ENCODE results near the gene GPC6. TPM values are rescaled to one million over a fixed set of nuclear protein-coding genes. Genes with fewer than 3 reads are reported as not detected.

Gene GPC6
- polyA plus RNA-seq, 1 donor: 26.7 TPM

- no CpG with 5 or more reads among the region's 2 CpGs for WGBS (ENCODE audit: insufficient coverage, low lambda C conversion rate)
Measured at GRCh38 chr13:93899981-93900380, 673.4 kb downstream of the GPC6 start.

GRCh38 chr13:93900731-93901130, 674.1 kb downstream of the GPC6 start:
- H3K4me3 ChIP-seq (ENCODE audit: low read length): no peak overlapping the region
- no peak overlapping the region for H3K27ac ChIP-seq (ENCODE audit: low read length)
- no peaks in the 10 kb centered on the region for H3K9me3 ChIP-seq (ENCODE audit: control insufficient read depth, low read depth, low read length)
- H3K4me1 ChIP-seq (ENCODE audit: control insufficient read depth, insufficient read depth, low read length): no peaks in the 10 kb centered on the region
- 87% methylated on average over 2 of the region's 3 CpGs for WGBS (ENCODE audit: insufficient coverage, low lambda C conversion rate)
- H3K36me3 ChIP-seq (ENCODE audit: control insufficient read depth, insufficient read depth, low read length): no peaks in the 10 kb centered on the region
- DNase-seq: no peak
- no peaks in the 10 kb centered on the region for H3K27me3 ChIP-seq (ENCODE audit: control insufficient read depth, insufficient read depth, low read length)

More at GRCh38 chr13:93899981-93900380, 673.4 kb downstream of the GPC6 start:
- no peak for DNase-seq
- Histone ChIP-seq H3K36me3 (ENCODE audit: control insufficient read depth, insufficient read depth, low read length) (no peaks in the 10 kb centered on the region), H3K27ac (ENCODE audit: low read length) (no peak overlapping the region), H3K4me3 (ENCODE audit: low read length) (no peak overlapping the region), H3K27me3 (ENCODE audit: control insufficient read depth, insufficient read depth, low read length) (no peaks in the 10 kb centered on the region), H3K4me1 (ENCODE audit: control insufficient read depth, insufficient read depth, low read length) (no peaks in the 10 kb centered on the region), H3K9me3 (ENCODE audit: control insufficient read depth, low read depth, low read length) (no peaks in the 10 kb centered on the region)

- Histone ChIP-seq H3K4me1 (ENCODE audit: control insufficient read depth, insufficient read depth, low read length) (no peaks in the 10 kb centered on the region), H3K27ac (ENCODE audit: low read length) (no peak overlapping the region), H3K9me3 (ENCODE audit: control insufficient read depth, low read depth, low read length) (no peaks in the 10 kb centered on the region), H3K36me3 (ENCODE audit: control insufficient read depth, insufficient read depth, low read length) (no peaks in the 10 kb centered on the region), H3K27me3 (ENCODE audit: control insufficient read depth, insufficient read depth, low read length) (no peaks in the 10 kb centered on the region), H3K4me3 (ENCODE audit: low read length) (no peak overlapping the region)
- peak in 1 of 2 donors; percentile 17 for DNase-seq
- WGBS (ENCODE audit: insufficient coverage, low lambda C conversion rate): 80% methylated on average over 1 of the region's 3 CpGs
Measured at GRCh38 chr13:93903909-93904308, 677.3 kb downstream of the GPC6 start.

GRCh38 chr13:93915269-93915809, 688.7 kb downstream of the GPC6 start:
- Histone ChIP-seq H3K36me3 (ENCODE audit: control insufficient read depth, insufficient read depth, low read length) (no peaks in the 10 kb centered on the region), H3K27me3 (ENCODE audit: control insufficient read depth, insufficient read depth, low read length) (no peaks in the 10 kb centered on the region), H3K27ac (ENCODE audit: low read length) (no peak overlapping the region), H3K4me3 (ENCODE audit: low read length) (no peak overlapping the region), H3K9me3 (ENCODE audit: control insufficient read depth, low read depth, low read length) (no peaks in the 10 kb centered on the region), H3K4me1 (ENCODE audit: control insufficient read depth, insufficient read depth, low read length) (no peaks in the 10 kb centered on the region)
- no peak for DNase-seq
- WGBS (ENCODE audit: insufficient coverage, low lambda C conversion rate): no CpG with 5 or more reads among the region's 1 CpG

GRCh38 chr13:93922063-93922855, 695.7 kb downstream of the GPC6 start:
- no peak for DNase-seq
- Histone ChIP-seq H3K4me3 (ENCODE audit: low read length) (no peak overlapping the region), H3K27ac (ENCODE audit: low read length) (no peak overlapping the region), H3K4me1 (ENCODE audit: control insufficient read depth, insufficient read depth, low read length) (no peaks in the 10 kb centered on the region), H3K27me3 (ENCODE audit: control insufficient read depth, insufficient read depth, low read length) (no peaks in the 10 kb centered on the region), H3K9me3 (ENCODE audit: control insufficient read depth, low read depth, low read length) (no peaks in the 10 kb centered on the region), H3K36me3 (ENCODE audit: control insufficient read depth, insufficient read depth, low read length) (no peaks in the 10 kb centered on the region)
- WGBS (ENCODE audit: insufficient coverage, low lambda C conversion rate): 91% methylated on average over 3 of the region's 5 CpGs

GRCh38 chr13:93925990-93926389, 699.4 kb downstream of the GPC6 start:
- DNase-seq: no peak
- H3K9me3 ChIP-seq (ENCODE audit: control insufficient read depth, low read depth, low read length): no peaks in the 10 kb centered on the region
- H3K4me1 ChIP-seq (ENCODE audit: control insufficient read depth, insufficient read depth, low read length): no peaks in the 10 kb centered on the region
- no CpG with 5 or more reads among the region's 1 CpG for WGBS (ENCODE audit: insufficient coverage, low lambda C conversion rate)
- H3K4me3 ChIP-seq (ENCODE audit: low read length): no peak overlapping the region
- H3K27ac ChIP-seq (ENCODE audit: low read length): no peak overlapping the region
- H3K36me3 ChIP-seq (ENCODE audit: control insufficient read depth, insufficient read depth, low read length): no peaks in the 10 kb centered on the region
- H3K27me3 ChIP-seq (ENCODE audit: control insufficient read depth, insufficient read depth, low read length): no peaks in the 10 kb centered on the region

GRCh38 chr13:93926425-93926824, 699.8 kb downstream of the GPC6 start:
- WGBS (ENCODE audit: insufficient coverage, low lambda C conversion rate): no CpG with 5 or more reads among the region's 1 CpG
- Histone ChIP-seq H3K4me3 (ENCODE audit: low read length) (no peak overlapping the region), H3K9me3 (ENCODE audit: control insufficient read depth, low read depth, low read length) (no peaks in the 10 kb centered on the region), H3K27me3 (ENCODE audit: control insufficient read depth, insufficient read depth, low read length) (no peaks in the 10 kb centered on the region), H3K36me3 (ENCODE audit: control insufficient read depth, insufficient read depth, low read length) (no peaks in the 10 kb centered on the region), H3K4me1 (ENCODE audit: control insufficient read depth, insufficient read depth, low read length) (no peaks in the 10 kb centered on the region), H3K27ac (ENCODE audit: low read length) (no peak overlapping the region)
- DNase-seq: no peak

GRCh38 chr13:93927431-93927830, 700.8 kb downstream of the GPC6 start:
- no peak overlapping the region for H3K27ac ChIP-seq (ENCODE audit: low read length)
- no peak overlapping the region for H3K4me3 ChIP-seq (ENCODE audit: low read length)
- no peak for DNase-seq
- no peaks in the 10 kb centered on the region for H3K36me3 ChIP-seq (ENCODE audit: control insufficient read depth, insufficient read depth, low read length)
- no peaks in the 10 kb centered on the region for H3K27me3 ChIP-seq (ENCODE audit: control insufficient read depth, insufficient read depth, low read length)
- no peaks in the 10 kb centered on the region for H3K9me3 ChIP-seq (ENCODE audit: control insufficient read depth, low read depth, low read length)
- H3K4me1 ChIP-seq (ENCODE audit: control insufficient read depth, insufficient read depth, low read length): no peaks in the 10 kb centered on the region
- WGBS (ENCODE audit: insufficient coverage, low lambda C conversion rate): no CpG with 5 or more reads among the region's 1 CpG

GRCh38 chr13:93932901-93933300, 706.3 kb downstream of the GPC6 start:
- Histone ChIP-seq H3K9me3 (ENCODE audit: control insufficient read depth, low read depth, low read length) (no peaks in the 10 kb centered on the region), H3K4me1 (ENCODE audit: control insufficient read depth, insufficient read depth, low read length) (no peaks in the 10 kb centered on the region), H3K27ac (ENCODE audit: low read length) (no peak overlapping the region), H3K36me3 (ENCODE audit: control insufficient read depth, insufficient read depth, low read length) (no peaks in the 10 kb centered on the region), H3K27me3 (ENCODE audit: control insufficient read depth, insufficient read depth, low read length) (no peaks in the 10 kb centered on the region), H3K4me3 (ENCODE audit: low read length) (no peak overlapping the region)
- no peak for DNase-seq
- no CpG with 5 or more reads among the region's 3 CpGs for WGBS (ENCODE audit: insufficient coverage, low lambda C conversion rate)

- Histone ChIP-seq H3K27ac (ENCODE audit: low read length) (no peak overlapping the region), H3K4me3 (ENCODE audit: low read length) (no peak overlapping the region), H3K36me3 (ENCODE audit: control insufficient read depth, insufficient read depth, low read length) (no peaks in the 10 kb centered on the region), H3K27me3 (ENCODE audit: control insufficient read depth, insufficient read depth, low read length) (no peaks in the 10 kb centered on the region), H3K9me3 (ENCODE audit: control insufficient read depth, low read depth, low read length) (no peaks in the 10 kb centered on the region), H3K4me1 (ENCODE audit: control insufficient read depth, insufficient read depth, low read length) (no peaks in the 10 kb centered on the region)
- 90% methylated on average over 2 of the region's 4 CpGs for WGBS (ENCODE audit: insufficient coverage, low lambda C conversion rate)
- DNase-seq: no peak
Measured at GRCh38 chr13:93936901-93937300, 710.3 kb downstream of the GPC6 start.

- no CpG with 5 or more reads among the region's 2 CpGs for WGBS (ENCODE audit: insufficient coverage, low lambda C conversion rate)
- Histone ChIP-seq H3K27ac (ENCODE audit: low read length) (no peak overlapping the region), H3K27me3 (ENCODE audit: control insufficient read depth, insufficient read depth, low read length) (no peaks in the 10 kb centered on the region), H3K9me3 (ENCODE audit: control insufficient read depth, low read depth, low read length) (no peaks in the 10 kb centered on the region), H3K4me1 (ENCODE audit: control insufficient read depth, insufficient read depth, low read length) (no peaks in the 10 kb centered on the region), H3K4me3 (ENCODE audit: low read length) (no peak overlapping the region), H3K36me3 (ENCODE audit: control insufficient read depth, insufficient read depth, low read length) (no peaks in the 10 kb centered on the region)
- no peak for DNase-seq
Measured at GRCh38 chr13:93941444-93941843, 714.8 kb downstream of the GPC6 start.
